Common myeloid progenitor, CD34-positive (primary cell): ENCODE results near the gene KCNK1.
"Not testable (repeated sequence)": the region's sequence is repeated elsewhere in the genome, so short reads cannot be mapped to it uniquely, and the experiment has no call there.

Experiments used
- CTCF ChIA-PET: fragments of 350-600 bp; sonication (Branson Sonifier 250); formaldehyde crosslinking; loops from one replicate; lab custom pipeline; 2021; ENCODE audit warnings: antibody characterized with exemption; lab: Charles Lee
- POLR2A ChIA-PET: fragments of 350-600 bp; sonication (Branson Sonifier 250); formaldehyde crosslinking; loops from one replicate; lab custom pipeline; 2021; ENCODE audit warnings: antibody characterized with exemption; lab: Charles Lee
- DNase-seq, 3 donors: peaks; one replicate each; pipeline versions ENCODE4 v3.0.0 to v3.0.0-alpha.2; 2013
- H3K27ac ChIP-seq, 2 experiments: 1 replicate in 1 of 2; 2 replicates in 1 of 2; pipeline ENCODE4 v1.7.0; 2013; ENCODE audit warnings: inconsistent platforms in 2 of 2, low read length in 2 of 2, mild to moderate bottlenecking in 2 of 2, low read depth in 1 of 2, moderate library complexity in 1 of 2; ENCODE audit not compliant: severe bottlenecking in 2 of 2, insufficient read depth in 1 of 2, poor library complexity in 1 of 2
- H3K27me3 ChIP-seq, 5 experiments: replicated peaks in 2 of 5; 1 replicate in 3 of 5; 2 replicates in 2 of 5; pipeline versions ENCODE4 v1.6.1 to v1.7.0; 2013; ENCODE audit warnings: low read length in 4 of 5, mild to moderate bottlenecking in 2 of 5, moderate library complexity in 2 of 5, inconsistent platforms in 1 of 5; ENCODE audit not compliant: insufficient read depth in 5 of 5, control insufficient read depth in 4 of 5
- H3K36me3 ChIP-seq, 4 experiments: 1 replicate in 2 of 4; 2 replicates in 2 of 4; pipeline versions ENCODE4 v1.6.1 to v1.7.0; 2013; ENCODE audit warnings: low read length in 3 of 4, control low read depth in 1 of 4, mild to moderate bottlenecking in 1 of 4; ENCODE audit not compliant: control insufficient read depth in 4 of 4, insufficient read depth in 4 of 4
- H3K4me1 ChIP-seq, 4 experiments: 1 replicate in 3 of 4; 2 replicates in 1 of 4; pipeline versions ENCODE4 v1.6.1 to v1.7.1; 2013; ENCODE audit warnings: low read length in 3 of 4, mild to moderate bottlenecking in 3 of 4, control low read depth in 1 of 4, inconsistent platforms in 1 of 4, moderate library complexity in 1 of 4; ENCODE audit not compliant: control insufficient read depth in 4 of 4, insufficient read depth in 4 of 4; ENCODE audit errors: control extremely low read depth in 1 of 4
- H3K4me3 ChIP-seq, 7 experiments: 1 replicate in 4 of 7; 2 replicates in 3 of 7; pipeline versions ENCODE4 v1.5.1 to v1.7.0; 2013; ENCODE audit warnings: mild to moderate bottlenecking in 7 of 7, low read length in 6 of 7, moderate library complexity in 6 of 7, inconsistent platforms in 2 of 7, low read depth in 2 of 7, control low read depth in 1 of 7; ENCODE audit not compliant: insufficient read depth in 4 of 7, control insufficient read depth in 1 of 7; ENCODE audit errors: extremely low read depth in 1 of 7
- H3K9me3 ChIP-seq, 5 experiments: 1 replicate in 4 of 5; 2 replicates in 1 of 5; pipeline versions ENCODE4 v1.6.1 to v1.7.1; 2013; ENCODE audit warnings: low read length in 4 of 5, mild to moderate bottlenecking in 2 of 5, inconsistent platforms in 1 of 5, low read depth in 1 of 5, moderate library complexity in 1 of 5; ENCODE audit not compliant: control insufficient read depth in 4 of 5, insufficient read depth in 2 of 5; ENCODE audit errors: control extremely low read depth in 1 of 5
- WGBS: methylation state at CpG from one replicate; pipeline ENCODE4 v1.1.5; 2013; ENCODE audit not compliant: insufficient coverage; 5-methylcytosine and 5-hydroxymethylcytosine counted together

KCNK1 gene

DNA sequence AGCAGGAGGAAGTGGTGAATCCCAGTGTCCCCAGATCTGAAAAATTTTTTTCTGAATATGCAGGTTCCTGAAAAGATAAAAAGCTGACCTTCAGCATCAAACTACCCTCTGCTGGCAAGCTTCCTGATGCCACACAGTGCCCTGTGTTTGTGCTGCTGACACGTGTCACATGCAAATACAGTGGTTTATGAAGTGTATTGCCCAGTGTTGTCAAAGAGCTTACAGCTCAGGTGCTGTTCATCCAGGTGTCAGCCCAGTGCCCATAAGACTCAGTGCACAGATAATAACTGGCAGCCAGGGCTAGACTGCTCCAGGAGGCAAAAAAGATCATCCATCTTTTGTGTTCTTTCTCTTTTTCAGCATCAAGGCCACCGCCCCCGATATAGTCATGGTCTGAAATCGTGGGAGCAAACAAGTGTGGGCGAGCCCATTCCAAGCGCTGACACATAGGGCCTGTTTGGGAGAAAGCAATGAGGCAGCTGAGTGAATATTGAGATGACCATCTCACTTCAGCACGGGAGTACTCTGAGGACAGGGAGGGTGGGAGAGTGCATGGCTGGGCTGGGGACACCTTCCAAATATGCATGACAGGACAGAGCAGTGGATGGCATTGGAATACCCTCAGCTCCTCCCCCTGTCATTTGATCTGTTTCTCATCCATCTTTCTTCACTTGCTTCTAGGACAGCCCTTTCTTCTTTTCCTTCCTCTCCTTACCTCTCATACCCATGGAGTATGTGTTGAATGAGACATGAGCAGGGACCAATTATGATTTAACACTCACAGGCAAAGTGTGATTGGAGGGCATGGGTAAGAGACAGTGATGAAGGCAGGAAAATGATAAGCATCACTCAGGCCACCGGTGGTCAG, 6.4 kb upstream of the KCNK1 start:
- POLR2A ChIA-PET = no interaction called here
- H3K27ac ChIP-seq = no peak overlapping the region
- H3K4me1 ChIP-seq = no peaks in the 10 kb centered on the region
- H3K9me3 ChIP-seq = peaks cover 0 to 4% (median 0%) of the 10 kb centered on the region in 5 experiments
- DNase-seq = no peak
- no peaks in the 10 kb centered on the region for H3K36me3 ChIP-seq
- H3K4me3 ChIP-seq = no peak overlapping the region
- WGBS = 75% methylated on average over 8 of the region's 8 CpGs
- CTCF ChIA-PET = no interaction called here
- H3K27me3 ChIP-seq = peaks cover 0 to 37% (median 8%) of the 10 kb centered on the region in 5 experiments

DNA sequence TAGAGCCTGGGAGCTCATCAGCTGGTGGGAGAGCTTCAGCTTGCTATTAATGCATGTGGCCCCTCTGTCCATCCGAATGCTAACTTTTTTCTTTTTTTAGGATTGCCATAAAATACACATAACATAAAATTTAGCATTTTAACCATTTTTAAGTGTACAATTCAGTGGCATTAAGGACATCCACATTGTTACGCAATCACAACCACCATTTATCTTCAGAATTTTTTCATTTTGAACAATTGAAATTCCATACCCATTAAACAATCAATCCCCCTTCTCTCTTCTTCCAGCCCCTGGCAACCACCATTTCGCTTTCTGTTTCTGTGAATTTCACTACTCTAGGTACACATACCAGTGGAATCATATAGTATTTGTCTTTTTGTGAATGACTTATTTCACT, 4.9 kb upstream of the KCNK1 start:
- CTCF ChIA-PET = no interaction called here
- WGBS = 100% methylated on average over 2 of the region's 3 CpGs
- Histone ChIP-seq H3K27ac (no peak overlapping the region), H3K4me1 (peaks cover 0 to 6% (median 4%) of the 10 kb centered on the region in 4 experiments), H3K36me3 (no peaks in the 10 kb centered on the region), H3K4me3 (no peak overlapping the region), H3K27me3 (peaks cover 0 to 52% (median 13%) of the 10 kb centered on the region in 5 experiments), H3K9me3 (peaks cover 0 to 3% (median 0%) of the 10 kb centered on the region in 5 experiments)
- no peak for DNase-seq
- POLR2A ChIA-PET = no interaction called here

DNA sequence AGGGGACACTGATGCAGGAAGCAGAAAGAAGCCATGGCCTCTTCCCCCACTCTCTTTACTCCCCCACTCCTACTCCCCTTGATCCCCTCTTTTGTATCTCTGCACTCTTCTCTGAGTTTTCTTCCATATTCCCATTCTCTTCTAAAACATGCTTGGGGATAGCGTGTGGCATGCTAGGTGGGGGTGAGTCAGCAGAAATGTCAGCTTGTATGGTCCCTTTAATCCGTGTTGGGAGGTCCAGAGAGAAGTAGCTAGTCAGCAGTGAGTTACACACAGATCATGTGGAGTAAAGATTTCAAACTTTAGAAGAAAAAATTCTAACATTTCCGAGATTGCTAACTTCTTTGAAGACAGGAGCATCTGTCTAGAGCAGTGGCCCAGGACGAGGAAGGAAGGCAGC, 4.0 kb upstream of the KCNK1 start:
- peaks cover 0 to 2% (median 0%) of the 10 kb centered on the region in 5 experiments for H3K9me3 ChIP-seq
- H3K27ac ChIP-seq = no peak overlapping the region
- no peaks in the 10 kb centered on the region for H3K36me3 ChIP-seq
- H3K4me3 ChIP-seq = no peak overlapping the region
- no peak for DNase-seq
- H3K27me3 ChIP-seq = peaks cover 0 to 60% (median 18%) of the 10 kb centered on the region in 5 experiments
- CTCF ChIA-PET = no interaction called here
- POLR2A ChIA-PET = no interaction called here
- peaks cover 0 to 14% (median 9%) of the 10 kb centered on the region in 4 experiments for H3K4me1 ChIP-seq
- 84% methylated on average over 4 of the region's 4 CpGs for WGBS

DNA sequence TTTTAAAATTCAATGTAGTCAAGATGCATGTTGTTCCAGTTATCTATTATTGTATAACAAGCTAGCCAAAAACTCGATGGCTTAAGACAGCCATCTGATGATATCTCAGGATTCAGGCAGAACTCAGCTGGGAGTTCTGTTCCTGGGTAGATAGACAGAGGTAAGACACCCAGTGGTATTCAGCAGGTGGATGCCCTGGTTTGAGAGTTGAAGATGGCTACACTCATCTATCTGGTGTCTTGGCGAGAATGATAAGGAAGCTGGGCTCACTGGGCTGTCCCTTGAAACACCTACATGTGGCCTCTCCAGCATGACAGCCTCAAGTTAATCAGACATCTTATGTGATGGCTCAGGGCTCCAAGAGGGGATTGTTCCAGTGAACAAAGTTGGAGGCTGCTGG, 3.3 kb upstream of the KCNK1 start:
- ChIA-PET CTCF (no interaction called here), POLR2A (no interaction called here)
- Histone ChIP-seq H3K4me1 (peaks cover 0 to 16% (median 10%) of the 10 kb centered on the region in 4 experiments), H3K36me3 (no peaks in the 10 kb centered on the region), H3K9me3 (peaks cover 0 to 2% (median 0%) of the 10 kb centered on the region in 5 experiments), H3K4me3 (no peak overlapping the region), H3K27me3 (peaks cover 0 to 67% (median 24%) of the 10 kb centered on the region in 5 experiments), H3K27ac (no peak overlapping the region)
- no CpG with 5 or more reads among the region's 2 CpGs for WGBS
- DNase-seq = no peak

DNA sequence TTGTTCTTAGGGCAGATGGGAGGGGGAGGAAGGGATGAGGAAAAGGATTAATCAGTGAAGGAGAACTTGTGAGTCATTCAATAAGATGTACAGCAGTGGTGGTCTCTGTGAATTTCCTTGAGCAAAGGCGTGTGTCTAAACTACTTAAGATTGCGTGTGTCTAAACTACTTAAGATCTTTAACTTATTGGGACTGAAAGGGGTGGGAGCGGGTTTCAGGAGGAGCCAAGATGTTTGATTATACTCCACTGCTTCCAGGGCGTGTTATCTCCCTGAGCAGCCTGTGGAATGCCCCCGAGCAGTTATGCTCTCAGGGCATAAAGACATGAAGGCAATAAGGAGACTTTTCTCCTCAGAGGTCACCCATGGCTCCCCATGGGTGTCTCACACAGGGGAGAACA, 2.5 kb upstream of the KCNK1 start:
- H3K27ac ChIP-seq, POLR2A ChIA-PET: not testable (repeated sequence)

DNA sequence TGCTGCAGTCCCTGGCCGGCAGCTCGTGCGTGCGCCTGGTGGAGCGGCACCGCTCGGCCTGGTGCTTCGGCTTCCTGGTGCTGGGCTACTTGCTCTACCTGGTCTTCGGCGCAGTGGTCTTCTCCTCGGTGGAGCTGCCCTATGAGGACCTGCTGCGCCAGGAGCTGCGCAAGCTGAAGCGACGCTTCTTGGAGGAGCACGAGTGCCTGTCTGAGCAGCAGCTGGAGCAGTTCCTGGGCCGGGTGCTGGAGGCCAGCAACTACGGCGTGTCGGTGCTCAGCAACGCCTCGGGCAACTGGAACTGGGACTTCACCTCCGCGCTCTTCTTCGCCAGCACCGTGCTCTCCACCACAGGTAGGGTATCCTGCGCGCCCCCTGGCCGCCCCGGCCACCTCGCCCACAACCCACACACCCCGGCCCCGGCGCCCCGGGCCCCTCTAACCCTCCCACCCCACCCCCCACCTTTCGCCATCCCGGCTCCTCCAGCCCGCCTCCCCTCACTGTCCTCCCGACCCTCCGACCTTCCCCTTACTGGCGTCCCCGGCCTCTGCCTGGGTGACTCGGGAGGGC, 352 bp downstream of the KCNK1 start:
- under 1% methylated on average over 30 of the region's 43 CpGs for WGBS
- Histone ChIP-seq H3K36me3 (no peaks in the 10 kb centered on the region), H3K27ac (no peak overlapping the region), H3K4me1 (peaks cover 0 to 16% (median 10%) of the 10 kb centered on the region in 4 experiments), H3K9me3 (peaks cover 0 to 2% (median 0%) of the 10 kb centered on the region in 5 experiments), H3K4me3 (peak overlapping the region in 5 of 7 experiments; percentile 29 to 62 (median 55)), H3K27me3 (peaks cover 5 to 83% (median 28%) of the 10 kb centered on the region in 5 experiments)
- peak in 2 of 3 donors; percentile 33 to 48 for DNase-seq
- CTCF ChIA-PET = no interaction called here
- POLR2A ChIA-PET = no interaction called here

More for the DNA sequence above, 2.5 kb upstream of the KCNK1 start:
- H3K9me3 ChIP-seq, H3K4me3 ChIP-seq, CTCF ChIA-PET, H3K36me3 ChIP-seq, DNase-seq: not testable (repeated sequence)
- Histone ChIP-seq H3K4me1 (peaks cover 0 to 16% (median 10%) of the 10 kb centered on the region in 4 experiments), H3K27me3 (peaks cover 5 to 74% (median 24%) of the 10 kb centered on the region in 5 experiments)
- 65% methylated on average over 5 of the region's 5 CpGs for WGBS
